ENCODE measurements around the gene CPSF4L. TPM values are rescaled to one million over a fixed set of nuclear protein-coding genes. Genes with fewer than 3 reads are reported as not detected.
A peak's percentile ranks its signal among the peaks of the same experiment; 100 is the strongest.

CPSF4L gene
- total and polyA plus RNA-seq, 2 of the 13 experiments (the other 11 are each of a cell fraction or from before 2014, with no cell fraction given): 0.73 to 1.6 TPM

DNA sequence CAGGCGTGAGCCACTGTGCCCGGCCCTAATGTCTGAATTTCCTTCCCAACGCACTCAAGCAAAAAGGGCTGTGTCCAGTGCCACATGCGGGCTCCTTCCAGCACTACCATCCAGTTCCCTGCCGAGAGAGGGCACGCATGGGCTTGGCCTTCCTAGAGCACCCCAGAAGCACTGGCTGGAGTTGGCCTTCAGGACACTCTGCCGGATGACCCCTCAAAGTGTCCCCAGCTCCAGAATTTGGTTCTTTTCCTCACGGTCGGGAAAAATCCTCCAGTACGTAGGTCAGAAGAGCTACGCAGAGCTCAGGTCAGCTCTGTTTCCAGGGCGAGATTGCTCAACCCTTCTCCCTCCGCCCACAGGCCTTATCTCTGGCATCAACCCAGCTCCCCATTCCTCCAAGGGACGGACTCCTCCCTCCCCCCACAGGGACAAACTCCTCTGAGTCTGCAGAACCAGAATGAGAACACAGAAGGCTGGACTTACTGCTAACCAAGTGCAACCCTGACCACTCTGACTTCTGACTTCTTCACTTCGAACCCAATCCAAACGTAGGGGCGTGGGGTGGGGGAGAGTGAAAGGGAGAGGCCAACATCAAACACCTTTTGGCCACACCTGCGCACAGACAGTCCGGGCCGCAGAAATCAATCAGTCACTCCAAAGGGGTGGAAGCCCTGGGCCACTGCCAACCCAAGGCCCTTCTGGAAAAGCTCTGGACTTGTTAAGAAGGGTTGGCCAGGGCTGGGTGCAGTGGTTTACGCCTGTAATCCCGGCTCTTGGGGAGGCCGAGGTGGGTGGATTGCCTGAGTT lies 46.5 kb upstream of the CPSF4L start (continued):
- TF ChIP-seq, protein P1, sequence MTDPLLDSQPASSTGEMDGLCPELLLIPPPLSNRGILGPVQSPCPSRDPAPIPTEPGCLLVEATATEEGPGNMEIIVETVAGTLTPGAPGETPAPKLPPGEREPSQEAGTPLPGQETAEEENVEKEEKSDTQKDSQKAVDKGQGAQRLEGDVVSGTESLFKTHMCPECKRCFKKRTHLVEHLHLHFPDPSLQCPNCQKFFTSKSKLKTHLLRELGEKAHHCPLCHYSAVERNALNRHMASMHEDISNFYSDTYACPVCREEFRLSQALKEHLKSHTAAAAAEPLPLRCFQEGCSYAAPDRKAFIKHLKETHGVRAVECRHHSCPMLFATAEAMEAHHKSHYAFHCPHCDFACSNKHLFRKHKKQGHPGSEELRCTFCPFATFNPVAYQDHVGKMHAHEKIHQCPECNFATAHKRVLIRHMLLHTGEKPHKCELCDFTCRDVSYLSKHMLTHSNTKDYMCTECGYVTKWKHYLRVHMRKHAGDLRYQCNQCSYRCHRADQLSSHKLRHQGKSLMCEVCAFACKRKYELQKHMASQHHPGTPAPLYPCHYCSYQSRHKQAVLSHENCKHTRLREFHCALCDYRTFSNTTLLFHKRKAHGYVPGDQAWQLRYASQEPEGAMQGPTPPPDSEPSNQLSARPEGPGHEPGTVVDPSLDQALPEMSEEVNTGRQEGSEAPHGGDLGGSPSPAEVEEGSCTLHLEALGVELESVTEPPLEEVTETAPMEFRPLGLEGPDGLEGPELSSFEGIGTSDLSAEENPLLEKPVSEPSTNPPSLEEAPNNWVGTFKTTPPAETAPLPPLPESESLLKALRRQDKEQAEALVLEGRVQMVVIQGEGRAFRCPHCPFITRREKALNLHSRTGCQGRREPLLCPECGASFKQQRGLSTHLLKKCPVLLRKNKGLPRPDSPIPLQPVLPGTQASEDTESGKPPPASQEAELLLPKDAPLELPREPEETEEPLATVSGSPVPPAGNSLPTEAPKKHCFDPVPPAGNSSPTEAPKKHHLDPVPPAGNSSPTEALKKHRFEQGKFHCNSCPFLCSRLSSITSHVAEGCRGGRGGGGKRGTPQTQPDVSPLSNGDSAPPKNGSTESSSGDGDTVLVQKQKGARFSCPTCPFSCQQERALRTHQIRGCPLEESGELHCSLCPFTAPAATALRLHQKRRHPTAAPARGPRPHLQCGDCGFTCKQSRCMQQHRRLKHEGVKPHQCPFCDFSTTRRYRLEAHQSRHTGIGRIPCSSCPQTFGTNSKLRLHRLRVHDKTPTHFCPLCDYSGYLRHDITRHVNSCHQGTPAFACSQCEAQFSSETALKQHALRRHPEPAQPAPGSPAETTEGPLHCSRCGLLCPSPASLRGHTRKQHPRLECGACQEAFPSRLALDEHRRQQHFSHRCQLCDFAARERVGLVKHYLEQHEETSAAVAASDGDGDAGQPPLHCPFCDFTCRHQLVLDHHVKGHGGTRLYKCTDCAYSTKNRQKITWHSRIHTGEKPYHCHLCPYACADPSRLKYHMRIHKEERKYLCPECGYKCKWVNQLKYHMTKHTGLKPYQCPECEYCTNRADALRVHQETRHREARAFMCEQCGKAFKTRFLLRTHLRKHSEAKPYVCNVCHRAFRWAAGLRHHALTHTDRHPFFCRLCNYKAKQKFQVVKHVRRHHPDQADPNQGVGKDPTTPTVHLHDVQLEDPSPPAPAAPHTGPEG (CRISPR knock-in tag; IDR thresholded peaks at IDR 0.05): peak; percentile 79; the same call in 1 of the 2 replicates
- peak; percentile 74 for TF ChIP-seq HNF4A (CRISPR knock-in tag; IDR thresholded peaks at IDR 0.05)
- TF ChIP-seq, protein P2, sequence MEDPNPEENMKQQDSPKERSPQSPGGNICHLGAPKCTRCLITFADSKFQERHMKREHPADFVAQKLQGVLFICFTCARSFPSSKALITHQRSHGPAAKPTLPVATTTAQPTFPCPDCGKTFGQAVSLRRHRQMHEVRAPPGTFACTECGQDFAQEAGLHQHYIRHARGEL (CRISPR knock-in tag; IDR thresholded peaks at IDR 0.05): no peak
- TF ChIP-seq PHF8 (CRISPR knock-in tag; IDR thresholded peaks at IDR 0.05): peak; percentile 63
- TF ChIP-seq STAT5B (CRISPR knock-in tag; IDR thresholded peaks at IDR 0.05): no peak
- no peak for TF ChIP-seq PHB2 (IDR thresholded peaks at IDR 0.05; ENCODE audit: partially characterized antibody)
- no peak for TF ChIP-seq SMYD3 (CRISPR knock-in tag; IDR thresholded peaks at IDR 0.05)
- TF ChIP-seq ZNF772 (CRISPR knock-in tag; IDR thresholded peaks at IDR 0.05): peak; percentile 16
- TF ChIP-seq SAP130 (CRISPR knock-in tag; IDR thresholded peaks at IDR 0.05; ENCODE audit: low read depth): peak; percentile 84
- no peak for TF ChIP-seq ZNF20 (CRISPR knock-in tag; IDR thresholded peaks at IDR 0.05)
- no peak for TF ChIP-seq HNRNPLL (IDR thresholded peaks at IDR 0.05; ENCODE audit: low read depth, low read length, poor library complexity, severe bottlenecking)
- no peak for TF ChIP-seq PRPF4 (IDR thresholded peaks at IDR 0.05; ENCODE audit: low read depth, low read length, poor library complexity, severe bottlenecking)
- no peak for TF ChIP-seq ATF1 (CRISPR knock-in tag; IDR thresholded peaks at IDR 0.05)
- TF ChIP-seq, protein P3, sequence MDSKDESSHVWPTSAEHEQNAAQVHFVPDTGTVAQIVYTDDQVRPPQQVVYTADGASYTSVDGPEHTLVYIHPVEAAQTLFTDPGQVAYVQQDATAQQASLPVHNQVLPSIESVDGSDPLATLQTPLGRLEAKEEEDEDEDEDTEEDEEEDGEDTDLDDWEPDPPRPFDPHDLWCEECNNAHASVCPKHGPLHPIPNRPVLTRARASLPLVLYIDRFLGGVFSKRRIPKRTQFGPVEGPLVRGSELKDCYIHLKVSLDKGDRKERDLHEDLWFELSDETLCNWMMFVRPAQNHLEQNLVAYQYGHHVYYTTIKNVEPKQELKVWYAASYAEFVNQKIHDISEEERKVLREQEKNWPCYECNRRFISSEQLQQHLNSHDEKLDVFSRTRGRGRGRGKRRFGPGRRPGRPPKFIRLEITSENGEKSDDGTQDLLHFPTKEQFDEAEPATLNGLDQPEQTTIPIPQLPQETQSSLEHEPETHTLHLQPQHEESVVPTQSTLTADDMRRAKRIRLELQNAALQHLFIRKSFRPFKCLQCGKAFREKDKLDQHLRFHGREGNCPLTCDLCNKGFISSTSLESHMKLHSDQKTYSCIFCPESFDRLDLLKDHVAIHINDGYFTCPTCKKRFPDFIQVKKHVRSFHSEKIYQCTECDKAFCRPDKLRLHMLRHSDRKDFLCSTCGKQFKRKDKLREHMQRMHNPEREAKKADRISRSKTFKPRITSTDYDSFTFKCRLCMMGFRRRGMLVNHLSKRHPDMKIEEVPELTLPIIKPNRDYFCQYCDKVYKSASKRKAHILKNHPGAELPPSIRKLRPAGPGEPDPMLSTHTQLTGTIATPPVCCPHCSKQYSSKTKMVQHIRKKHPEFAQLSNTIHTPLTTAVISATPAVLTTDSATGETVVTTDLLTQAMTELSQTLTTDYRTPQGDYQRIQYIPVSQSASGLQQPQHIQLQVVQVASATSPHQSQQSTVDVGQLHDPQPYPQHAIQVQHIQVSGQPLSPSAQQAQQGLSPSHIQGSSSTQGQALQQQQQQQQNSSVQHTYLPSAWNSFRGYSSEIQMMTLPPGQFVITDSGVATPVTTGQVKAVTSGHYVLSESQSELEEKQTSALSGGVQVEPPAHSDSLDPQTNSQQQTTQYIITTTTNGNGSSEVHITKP (CRISPR knock-in tag; IDR thresholded peaks at IDR 0.05; ENCODE audit: low read depth): peak; percentile 64; the same call in 1 of the 2 replicates
- TF ChIP-seq KDM1A (CRISPR knock-in tag; IDR thresholded peaks at IDR 0.05): peak; percentile 16; the same call in 1 of the 2 replicates
- TF ChIP-seq, protein P4, sequence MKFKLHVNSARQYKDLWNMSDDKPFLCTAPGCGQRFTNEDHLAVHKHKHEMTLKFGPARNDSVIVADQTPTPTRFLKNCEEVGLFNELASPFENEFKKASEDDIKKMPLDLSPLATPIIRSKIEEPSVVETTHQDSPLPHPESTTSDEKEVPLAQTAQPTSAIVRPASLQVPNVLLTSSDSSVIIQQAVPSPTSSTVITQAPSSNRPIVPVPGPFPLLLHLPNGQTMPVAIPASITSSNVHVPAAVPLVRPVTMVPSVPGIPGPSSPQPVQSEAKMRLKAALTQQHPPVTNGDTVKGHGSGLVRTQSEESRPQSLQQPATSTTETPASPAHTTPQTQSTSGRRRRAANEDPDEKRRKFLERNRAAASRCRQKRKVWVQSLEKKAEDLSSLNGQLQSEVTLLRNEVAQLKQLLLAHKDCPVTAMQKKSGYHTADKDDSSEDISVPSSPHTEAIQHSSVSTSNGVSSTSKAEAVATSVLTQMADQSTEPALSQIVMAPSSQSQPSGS (CRISPR knock-in tag; IDR thresholded peaks at IDR 0.05): peak; percentile 62; the same call in 1 of the 2 replicates
- no peak for TF ChIP-seq ZNF816 (CRISPR knock-in tag; IDR thresholded peaks at IDR 0.05; ENCODE audit: borderline replicate concordance)
- TF ChIP-seq HNRNPUL1 (IDR thresholded peaks at IDR 0.05; ENCODE audit: low read depth, low read length): no peak

Measured in HepG2 (cell line).